Natural killer cell (primary cell): ENCODE data around the gene TBC1D24. TPM values are rescaled to one million over a fixed set of nuclear protein-coding genes. Genes with fewer than 3 reads are reported as not detected.
A peak's percentile ranks its signal among the peaks of the same experiment; 100 is the strongest.

Experiments
- ATAC-seq, 3 donors: fragments of 150-1000 bp in 2 of 3; fragments of 200-7000 bp in 1 of 3; cut with Tn5 transposase; 1 replicate in 1 of 3; 2 replicates in 2 of 3; pipeline ENCODE4 v1.10.0; 2021; ENCODE audit warnings: mild to moderate bottlenecking in 2 of 3, moderate library complexity in 2 of 3
- DNase-seq, 2 donors: peaks; one replicate each; pipeline versions ENCODE4 v3.0.0 to v3.0.0-alpha.2; 2013 to 2021; ENCODE audit warnings: mixed read lengths in 1 of 2
- H3K27ac ChIP-seq: one replicate; pipeline ENCODE4 v1.5.1; 2013; ENCODE audit warnings: mild to moderate bottlenecking, low read length
- H3K27me3 ChIP-seq: one replicate; pipeline ENCODE4 v1.6.1; 2013; ENCODE audit warnings: low read length; ENCODE audit not compliant: control insufficient read depth, insufficient read depth
- H3K36me3 ChIP-seq: one replicate; pipeline ENCODE4 v1.6.1; 2013; ENCODE audit warnings: low read length; ENCODE audit not compliant: control insufficient read depth, insufficient read depth
- H3K4me1 ChIP-seq: one replicate; pipeline ENCODE4 v1.6.1; 2013; ENCODE audit warnings: low read length; ENCODE audit not compliant: control insufficient read depth, insufficient read depth
- H3K4me3 ChIP-seq: one replicate; pipeline ENCODE4 v1.5.1; 2013; ENCODE audit warnings: low read length
- H3K9me3 ChIP-seq: one replicate; pipeline ENCODE4 v1.6.1; 2013; ENCODE audit warnings: low read length; ENCODE audit not compliant: control insufficient read depth, insufficient read depth
- H3K27ac Mint-ChIP-seq, 2 donors: one replicate each; pipeline ENCODE4 v1.8.0; 2022; ENCODE audit warnings: mild to moderate bottlenecking in 2 of 2, mixed read lengths in 2 of 2, moderate library complexity in 1 of 2
- H3K27me3 Mint-ChIP-seq, 2 donors: one replicate each; pipeline ENCODE4 v1.8.0; 2022; ENCODE audit warnings: low read depth in 2 of 2, mixed read lengths in 2 of 2
- H3K36me3 Mint-ChIP-seq: one replicate; pipeline ENCODE4 v1.8.0; 2022; ENCODE audit warnings: mixed read lengths
- H3K4me1 Mint-ChIP-seq, 2 donors: one replicate each; pipeline ENCODE4 v1.8.0; 2022; ENCODE audit warnings: mixed read lengths in 2 of 2
- H3K4me3 Mint-ChIP-seq: one replicate; pipeline ENCODE4 v1.8.0; 2022; ENCODE audit warnings: mild to moderate bottlenecking, moderate library complexity, mixed read lengths
- H3K9me3 Mint-ChIP-seq, 2 donors: one replicate each; pipeline ENCODE4 v1.8.0; 2022; ENCODE audit warnings: mixed read lengths in 2 of 2
- WGBS: methylation state at CpG from one replicate; pipeline ENCODE4 v1.1.7; 2013; ENCODE audit warnings: missing lambda C conversion rate; ENCODE audit not compliant: insufficient coverage; 5-methylcytosine and 5-hydroxymethylcytosine counted together
- intact Hi-C: fragments of 100-400 bp; cut with micrococcal nuclease; formaldehyde crosslinking; loops from one replicate; pipeline ENCODE4 v1.14.2; 2022
- total RNA-seq, 4 donors: library from RNA; stranded (reverse); fragments of 120-200 nt in 1 of 4; gene quantifications; one replicate each; pipeline versions ENCODE4 v1.2.3 to v1.2.4, GENCODE V29; 2013 to 2022
- TF ChIP-seq, protein P1 (sequence below): fragments of 200-600 bp; IDR thresholded peaks from one replicate; pipeline ENCODE4 v1.8.0; 2022; ENCODE audit warnings: antibody characterized with exemption

TBC1D24 gene
- total RNA-seq, 3 donors from 2014 or later (not counting 1 experiment from before 2014, with no cell fraction given): 7.2 to 13.0 (median 10.9) TPM

DNA sequence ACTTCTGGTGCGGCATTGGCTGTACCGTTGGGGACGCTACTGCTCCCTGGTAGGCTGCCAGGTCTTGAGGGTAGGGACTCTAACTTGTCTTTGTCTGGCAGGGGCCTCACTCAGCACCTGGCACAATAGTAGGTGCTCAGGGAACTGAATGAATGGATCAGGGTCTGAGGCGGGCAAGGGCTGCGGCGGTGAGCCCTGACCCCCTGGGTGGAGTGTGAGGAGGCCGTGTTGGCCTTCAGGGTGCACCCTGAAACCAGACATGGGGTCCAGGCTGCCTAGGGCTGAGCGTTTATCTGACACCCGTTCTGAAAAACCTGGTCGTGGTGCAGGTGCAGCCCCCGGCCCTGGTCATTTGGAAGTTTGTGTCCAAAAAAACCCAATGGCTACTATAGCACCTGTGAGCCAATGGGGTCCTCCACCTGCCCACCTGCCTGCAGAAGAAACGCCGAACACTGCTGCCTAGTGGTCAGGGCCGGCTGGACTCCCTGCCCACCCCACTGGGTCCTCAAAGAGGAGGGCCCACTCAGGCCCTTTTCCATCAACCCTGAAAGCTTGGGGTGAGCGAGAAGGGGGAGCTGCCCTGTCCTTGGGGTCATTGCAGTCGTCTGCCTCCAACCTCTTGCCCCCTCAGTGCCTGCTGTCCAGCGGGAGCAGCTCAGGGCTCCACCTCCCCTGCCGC lies 33.9 kb downstream of the TBC1D24 start:
- WGBS: 91% methylated on average over 18 of the region's 18 CpGs
- peaks cover 0 to 4% of the 10 kb centered on the region in 2 donors for H3K27me3 Mint-ChIP-seq
- Histone ChIP-seq H3K4me3 (no peak overlapping the region), H3K9me3 (no peaks in the 10 kb centered on the region), H3K4me1 (peaks cover 55% of the 10 kb centered on the region), H3K27me3 (no peaks in the 10 kb centered on the region), H3K27ac (no peak overlapping the region), H3K36me3 (no peaks in the 10 kb centered on the region)
- H3K4me1 Mint-ChIP-seq: peaks cover 21 to 36% of the 10 kb centered on the region in 2 donors
- H3K4me3 Mint-ChIP-seq: no peak overlapping the region
- TF ChIP-seq, protein P1, sequence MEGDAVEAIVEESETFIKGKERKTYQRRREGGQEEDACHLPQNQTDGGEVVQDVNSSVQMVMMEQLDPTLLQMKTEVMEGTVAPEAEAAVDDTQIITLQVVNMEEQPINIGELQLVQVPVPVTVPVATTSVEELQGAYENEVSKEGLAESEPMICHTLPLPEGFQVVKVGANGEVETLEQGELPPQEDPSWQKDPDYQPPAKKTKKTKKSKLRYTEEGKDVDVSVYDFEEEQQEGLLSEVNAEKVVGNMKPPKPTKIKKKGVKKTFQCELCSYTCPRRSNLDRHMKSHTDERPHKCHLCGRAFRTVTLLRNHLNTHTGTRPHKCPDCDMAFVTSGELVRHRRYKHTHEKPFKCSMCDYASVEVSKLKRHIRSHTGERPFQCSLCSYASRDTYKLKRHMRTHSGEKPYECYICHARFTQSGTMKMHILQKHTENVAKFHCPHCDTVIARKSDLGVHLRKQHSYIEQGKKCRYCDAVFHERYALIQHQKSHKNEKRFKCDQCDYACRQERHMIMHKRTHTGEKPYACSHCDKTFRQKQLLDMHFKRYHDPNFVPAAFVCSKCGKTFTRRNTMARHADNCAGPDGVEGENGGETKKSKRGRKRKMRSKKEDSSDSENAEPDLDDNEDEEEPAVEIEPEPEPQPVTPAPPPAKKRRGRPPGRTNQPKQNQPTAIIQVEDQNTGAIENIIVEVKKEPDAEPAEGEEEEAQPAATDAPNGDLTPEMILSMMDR: no peak
- DNase-seq: no peak
- H3K27ac Mint-ChIP-seq: peak overlapping the region in 1 of 2 donors; percentile 90
- H3K9me3 Mint-ChIP-seq: no peaks in the 10 kb centered on the region
- no peaks in the 10 kb centered on the region for H3K36me3 Mint-ChIP-seq
- intact Hi-C loops: no loop called here
- no peak for ATAC-seq

DNA sequence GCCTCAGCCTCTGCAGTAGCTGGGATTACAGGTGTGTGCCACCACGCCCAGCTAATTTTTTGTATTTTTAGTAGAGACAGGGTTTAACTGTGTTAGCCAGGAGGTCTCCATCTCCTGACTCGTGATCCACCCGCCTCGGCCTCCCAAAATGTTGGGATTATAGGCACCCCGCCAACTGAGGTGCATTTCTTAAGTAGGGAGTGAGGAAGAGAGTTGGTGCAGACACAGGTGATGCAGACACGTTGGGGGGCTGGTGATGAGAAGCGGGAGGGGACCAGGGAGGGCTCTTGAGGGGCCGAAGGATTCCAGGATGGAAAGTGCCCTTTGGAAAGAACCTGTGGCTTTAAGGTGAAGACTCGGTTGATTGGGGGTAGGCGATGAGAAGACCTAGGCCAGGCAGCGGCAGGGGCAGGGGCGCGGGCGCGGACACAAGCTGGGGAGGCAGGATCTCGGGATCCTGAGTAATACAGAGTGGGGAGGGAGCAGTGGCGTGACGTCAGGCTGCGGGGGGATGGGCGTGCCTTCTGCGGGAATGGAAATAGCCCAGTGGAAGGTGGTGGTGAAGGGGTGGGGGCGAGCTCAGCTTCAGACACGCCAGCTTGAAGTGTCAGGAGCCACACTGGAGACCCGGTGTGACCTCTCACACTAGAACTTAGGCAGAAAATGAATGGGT lies 36.3 kb downstream of the TBC1D24 start:
- no peaks in the 10 kb centered on the region for H3K9me3 Mint-ChIP-seq

DNA sequence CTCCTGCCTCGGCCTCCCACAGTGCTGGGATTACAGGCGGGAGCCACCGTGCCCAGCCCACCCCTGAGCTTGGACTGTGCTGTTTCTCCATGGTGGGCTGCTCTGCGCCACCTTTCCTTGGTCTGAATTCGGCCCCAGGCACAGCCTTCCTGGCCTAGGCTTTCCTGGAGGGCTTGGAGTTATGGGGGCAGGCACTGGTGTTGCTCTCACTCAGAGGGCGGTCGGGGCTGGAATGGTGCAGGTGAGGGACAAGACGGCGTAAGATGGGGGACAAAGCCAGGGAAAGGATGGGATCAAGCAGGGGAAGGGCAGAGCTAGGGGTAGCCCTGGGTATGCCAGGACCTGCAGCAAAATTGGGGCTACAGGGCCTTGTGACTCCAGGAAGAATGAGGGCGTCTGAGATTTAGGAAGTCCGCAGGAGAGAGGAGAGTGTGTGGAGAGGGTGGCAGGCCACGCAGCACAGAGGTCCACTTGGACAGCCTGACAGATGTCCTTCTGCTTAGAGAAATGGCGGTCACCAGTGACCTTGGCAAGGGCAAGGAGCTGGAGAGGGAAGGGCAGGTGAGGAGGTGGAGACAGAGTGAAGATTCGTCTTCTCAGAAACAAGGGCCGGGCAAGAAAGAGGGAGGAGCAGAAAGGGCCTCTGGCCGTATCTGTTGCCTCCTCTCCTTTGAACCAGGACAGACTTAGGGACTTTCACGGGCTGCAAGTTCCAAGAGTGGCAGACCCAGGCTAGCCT lies 37.2 kb downstream of the TBC1D24 start:
- Histone ChIP-seq H3K36me3 (peaks cover 1% of the 10 kb centered on the region), H3K4me3 (no peak overlapping the region), H3K9me3 (no peaks in the 10 kb centered on the region), H3K27ac (peak overlapping the region; percentile 91), H3K27me3 (no peaks in the 10 kb centered on the region), H3K4me1 (peaks cover 74% of the 10 kb centered on the region)
- Mint-ChIP-seq H3K27ac (peak overlapping the region; percentile 89 to 91), H3K36me3 (no peaks in the 10 kb centered on the region), H3K9me3 (no peaks in the 10 kb centered on the region), H3K4me1 (peaks cover 47 to 59% of the 10 kb centered on the region in 2 donors), H3K4me3 (peak overlapping the region; percentile 92), H3K27me3 (peaks cover 0 to 4% of the 10 kb centered on the region in 2 donors)
- TF ChIP-seq, protein P1: no peak
- WGBS: 97% methylated on average over 17 of the region's 17 CpGs
- intact Hi-C loops: loop anchor here (5.0 kb wide), 1 partner anchor 170 kb away; the partner anchor contains the start of gene ABCA3
- ATAC-seq: no peak
- no peak for DNase-seq

More for the DNA sequence above, 36.3 kb downstream of the TBC1D24 start:
- H3K4me1 ChIP-seq: peaks cover 73% of the 10 kb centered on the region
- no peaks in the 10 kb centered on the region for H3K9me3 ChIP-seq
- DNase-seq (no peak), ATAC-seq (no peak)
- 91% methylated on average over 24 of the region's 24 CpGs for WGBS
- Mint-ChIP-seq H3K27me3 (peaks cover 0 to 4% of the 10 kb centered on the region in 2 donors), H3K36me3 (no peaks in the 10 kb centered on the region), H3K4me1 (peaks cover 38 to 55% of the 10 kb centered on the region in 2 donors), H3K27ac (peak overlapping the region in 1 of 2 donors; percentile 90), H3K4me3 (no peak overlapping the region)
- TF ChIP-seq, protein P1: no peak
- H3K36me3 ChIP-seq: no peaks in the 10 kb centered on the region
- H3K27ac ChIP-seq: no peak overlapping the region
- intact Hi-C loops: loop anchor here (5.0 kb wide), 1 partner anchor 169 kb away; the partner anchor contains the start of gene ABCA3
- H3K27me3 ChIP-seq: no peaks in the 10 kb centered on the region
- H3K4me3 ChIP-seq: no peak overlapping the region
